ENCODE data around the gene AFF2. TPM values are rescaled to one million over a fixed set of nuclear protein-coding genes. Genes with fewer than 3 reads are reported as not detected.

AFF2 gene
- total and polyA plus RNA-seq, 12 donors: 0.07 to 17.9 (median 1.7) TPM

DNA sequence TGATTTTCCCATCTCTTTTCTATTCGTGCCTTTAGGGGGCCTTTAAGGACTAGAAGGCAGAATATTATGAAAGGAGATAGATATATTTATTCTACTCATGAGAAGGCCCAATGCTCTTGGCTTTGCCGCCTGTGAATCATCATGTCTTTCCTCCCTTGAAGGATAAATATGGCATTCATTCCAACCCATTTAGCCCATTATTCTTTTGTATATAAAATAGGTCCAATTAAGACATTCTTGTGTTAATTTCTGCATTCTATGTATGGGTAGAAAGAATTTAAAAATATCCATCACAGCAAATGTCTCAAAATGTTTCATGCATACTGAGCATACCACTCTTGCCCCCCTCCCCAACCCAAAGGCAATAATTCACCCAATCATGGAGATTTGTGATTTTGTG is 115.1 kb downstream of the AFF2 start:
- intact Hi-C loops (cut with DNase I): no loop called here
- no peaks in the 10 kb centered on the region for H3K27me3 ChIP-seq
- 57 to 77% (median 69%) methylated on average over 2 of the region's 2 CpGs for WGBS, 4 donors
- TF ChIP-seq POLR2A (IDR thresholded peaks at IDR 0.05): no peak
- TF ChIP-seq, protein P1, sequence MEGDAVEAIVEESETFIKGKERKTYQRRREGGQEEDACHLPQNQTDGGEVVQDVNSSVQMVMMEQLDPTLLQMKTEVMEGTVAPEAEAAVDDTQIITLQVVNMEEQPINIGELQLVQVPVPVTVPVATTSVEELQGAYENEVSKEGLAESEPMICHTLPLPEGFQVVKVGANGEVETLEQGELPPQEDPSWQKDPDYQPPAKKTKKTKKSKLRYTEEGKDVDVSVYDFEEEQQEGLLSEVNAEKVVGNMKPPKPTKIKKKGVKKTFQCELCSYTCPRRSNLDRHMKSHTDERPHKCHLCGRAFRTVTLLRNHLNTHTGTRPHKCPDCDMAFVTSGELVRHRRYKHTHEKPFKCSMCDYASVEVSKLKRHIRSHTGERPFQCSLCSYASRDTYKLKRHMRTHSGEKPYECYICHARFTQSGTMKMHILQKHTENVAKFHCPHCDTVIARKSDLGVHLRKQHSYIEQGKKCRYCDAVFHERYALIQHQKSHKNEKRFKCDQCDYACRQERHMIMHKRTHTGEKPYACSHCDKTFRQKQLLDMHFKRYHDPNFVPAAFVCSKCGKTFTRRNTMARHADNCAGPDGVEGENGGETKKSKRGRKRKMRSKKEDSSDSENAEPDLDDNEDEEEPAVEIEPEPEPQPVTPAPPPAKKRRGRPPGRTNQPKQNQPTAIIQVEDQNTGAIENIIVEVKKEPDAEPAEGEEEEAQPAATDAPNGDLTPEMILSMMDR (IDR thresholded peaks at IDR 0.05): no peak
- H3K9me3 ChIP-seq (replicated peaks in 1 of 3): no peaks in the 10 kb centered on the region
- no peaks in the 10 kb centered on the region for H3K4me1 ChIP-seq (replicated peaks in 1 of 2)
- no peak overlapping the region for H3K4me3 ChIP-seq
- no peaks in the 10 kb centered on the region for H3K36me3 ChIP-seq (replicated peaks in 1 of 2)
- no peak overlapping the region for H3K27ac ChIP-seq
- DNase-seq: no peak

DNA sequence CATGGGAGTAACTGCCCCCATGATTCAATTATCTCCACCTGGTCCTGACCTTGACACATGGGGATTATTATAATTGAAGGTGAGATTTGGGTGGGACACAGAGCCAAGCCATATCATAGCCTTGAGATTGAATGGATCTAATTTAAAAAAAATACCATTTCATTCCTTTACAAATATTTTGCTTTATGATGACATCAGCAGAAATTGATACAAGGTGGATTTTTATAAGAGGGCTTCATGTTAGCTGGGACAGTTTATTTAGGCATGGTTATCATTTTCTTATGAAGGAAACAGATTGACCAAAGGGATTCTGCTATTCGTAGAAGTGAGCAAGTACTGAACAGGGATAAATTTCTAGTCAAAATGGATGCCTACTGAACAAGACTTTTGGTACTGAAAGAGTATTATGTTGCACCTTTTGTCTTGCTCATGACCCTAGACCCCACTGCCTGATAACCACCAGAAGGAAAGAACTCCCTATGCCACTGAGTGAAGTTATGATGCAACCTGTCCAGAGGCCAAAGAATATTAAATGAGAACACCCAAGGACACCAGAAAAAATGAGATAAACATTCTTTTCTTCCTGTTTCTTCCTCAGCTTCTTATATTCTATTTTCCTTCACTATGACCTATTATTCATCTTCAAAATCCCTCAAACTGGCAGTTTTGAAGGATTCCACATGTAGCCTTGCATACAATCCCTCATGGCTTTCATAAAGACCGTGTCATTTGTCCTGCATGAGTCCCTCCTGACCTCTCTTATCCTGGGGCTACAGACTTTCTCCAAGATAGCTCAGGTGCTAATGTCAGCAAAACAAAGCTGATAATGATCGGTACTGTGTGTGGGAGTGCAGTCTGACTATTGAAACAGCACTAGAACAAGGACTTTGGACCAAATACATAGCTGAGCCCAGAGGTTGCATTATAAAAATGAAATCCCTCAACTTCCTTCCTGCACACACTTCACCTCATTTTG is 118.3 kb downstream of the AFF2 start:
- Histone ChIP-seq H3K27ac (no peak overlapping the region), H3K36me3 (replicated peaks in 1 of 2) (no peaks in the 10 kb centered on the region), H3K4me1 (replicated peaks in 1 of 2) (no peaks in the 10 kb centered on the region), H3K9me3 (replicated peaks in 1 of 3) (no peaks in the 10 kb centered on the region), H3K4me3 (no peak overlapping the region), H3K27me3 (no peaks in the 10 kb centered on the region)
- intact Hi-C loops (cut with DNase I): no loop called here
- no peak for DNase-seq
- 32 to 62% (median 51%) methylated on average over 3 of the region's 3 CpGs for WGBS, 4 donors
- no peak for TF ChIP-seq POLR2A (IDR thresholded peaks at IDR 0.05)
- TF ChIP-seq, protein P1 (IDR thresholded peaks at IDR 0.05): no peak

DNA sequence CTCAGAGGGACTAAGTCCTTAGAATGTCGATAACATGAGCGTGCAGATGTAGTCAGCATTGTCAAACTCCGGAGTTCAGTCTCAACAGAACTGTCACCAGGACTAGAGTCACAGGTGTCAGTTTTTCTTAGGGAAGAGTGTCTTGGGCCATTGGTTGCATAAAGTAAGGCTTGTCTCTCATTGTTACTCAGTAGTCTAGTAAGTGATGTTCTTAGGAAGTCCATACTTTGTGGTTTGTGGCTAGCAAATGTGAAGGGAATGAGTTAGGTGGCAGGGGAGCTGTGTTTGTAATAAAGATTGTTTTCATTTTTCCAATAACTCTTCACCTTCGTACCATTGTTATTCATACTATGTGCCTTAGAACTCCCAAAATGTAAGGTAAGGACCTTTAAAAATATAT is 119.6 kb downstream of the AFF2 start:
- Histone ChIP-seq H3K27me3 (no peaks in the 10 kb centered on the region), H3K4me1 (replicated peaks in 1 of 2) (no peaks in the 10 kb centered on the region), H3K27ac (no peak overlapping the region), H3K4me3 (no peak overlapping the region), H3K36me3 (replicated peaks in 1 of 2) (no peaks in the 10 kb centered on the region), H3K9me3 (replicated peaks in 1 of 3) (no peaks in the 10 kb centered on the region)
- intact Hi-C loops (cut with DNase I): no loop called here
- TF ChIP-seq, protein P1 (IDR thresholded peaks at IDR 0.05): no peak
- no peak for TF ChIP-seq POLR2A (IDR thresholded peaks at IDR 0.05)
- no peak for DNase-seq
- WGBS, 4 donors: 79 to 93% (median 84%) methylated on average over 4 of the region's 4 CpGs

DNA sequence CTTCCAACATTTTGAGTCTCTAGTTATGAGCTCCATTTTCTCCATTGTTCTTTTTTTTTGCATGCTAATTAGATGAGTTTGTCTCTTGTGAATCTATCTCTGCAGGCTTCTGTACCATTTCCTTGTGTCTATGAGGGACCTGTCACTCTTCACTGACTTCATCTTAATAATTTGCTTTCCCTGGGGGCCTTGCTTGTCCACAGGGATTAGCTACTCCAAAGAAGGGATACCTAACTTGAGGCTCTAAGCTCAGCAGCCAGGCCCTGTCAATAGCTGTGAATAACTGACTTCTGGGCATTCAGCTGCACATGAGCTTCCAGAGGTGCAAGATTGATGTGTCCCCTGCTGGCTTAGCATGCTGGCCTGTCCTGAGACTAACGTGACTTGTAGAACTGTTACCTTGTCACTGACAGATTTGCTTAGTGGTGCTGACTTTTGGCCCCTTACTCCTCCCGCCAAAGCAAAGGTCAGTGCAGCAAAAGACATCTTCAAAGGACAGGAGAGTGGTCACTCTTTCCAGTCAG is 124.6 kb downstream of the AFF2 start:
- Histone ChIP-seq H3K27me3 (peaks cover 5% of the 10 kb centered on the region), H3K4me3 (no peak overlapping the region), H3K4me1 (replicated peaks in 1 of 2) (no peaks in the 10 kb centered on the region), H3K36me3 (replicated peaks in 1 of 2) (no peaks in the 10 kb centered on the region), H3K27ac (no peak overlapping the region), H3K9me3 (replicated peaks in 1 of 3) (no peaks in the 10 kb centered on the region)
- intact Hi-C loops (cut with DNase I): no loop called here
- 33 to 64% (median 59%) methylated on average over 1 to 2 of the region's 2 CpGs for WGBS, 4 donors
- no peak for DNase-seq
- no peak for TF ChIP-seq POLR2A (IDR thresholded peaks at IDR 0.05)
- TF ChIP-seq, protein P1 (IDR thresholded peaks at IDR 0.05): no peak
